ENCODE data around the gene FOXRED1. TPM values are rescaled to one million over a fixed set of nuclear protein-coding genes. Genes with fewer than 3 reads are reported as not detected.

FOXRED1 gene
- total and polyA plus RNA-seq, 2 of the 4 experiments (the other 2 are of a cell fraction), result 15.1 to 28.3 TPM

DNA sequence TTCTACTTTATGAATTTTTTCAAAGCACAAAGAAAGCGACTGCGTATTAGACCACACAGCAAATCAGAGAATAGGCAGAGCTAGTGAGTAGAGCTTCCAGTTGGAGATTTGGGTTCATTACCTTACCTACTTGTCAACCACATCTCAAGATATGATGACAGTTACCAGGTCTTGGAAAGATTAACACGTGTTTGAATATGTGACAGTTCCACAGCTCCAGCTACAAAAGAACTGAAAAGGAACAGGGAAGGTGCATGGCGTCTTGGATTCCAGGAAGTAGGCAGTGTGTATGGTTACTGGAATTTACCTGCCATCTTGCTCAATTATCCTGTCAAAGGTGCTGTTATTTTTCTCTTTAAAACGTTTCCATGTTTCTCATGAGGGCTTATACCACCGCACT is 19.3 kb downstream of the FOXRED1 start:
- Histone ChIP-seq H3K9ac (ENCODE audit: low read depth, low read length) (no peak overlapping the region), H2BK15ac (ENCODE audit: low read depth, low read length) (no peak overlapping the region), H2BK120ac (ENCODE audit: low read depth, low read length) (no peak overlapping the region), H3K27ac (ENCODE audit: insufficient read depth, low read length) (no peak overlapping the region), H3K56ac (ENCODE audit: extremely low read depth, insufficient read depth, low read length) (no peak overlapping the region), H3K4ac (ENCODE audit: low read depth, low read length) (no peak overlapping the region), H2AK5ac (ENCODE audit: low read depth, low read length) (no peak overlapping the region), H2AFZ (replicated peaks; ENCODE audit: low read length, poor library complexity) (no peak overlapping the region), H4K8ac (ENCODE audit: low read depth in 2 of 2, low read length in 2 of 2) (no peak overlapping the region), H3K9me1 (ENCODE audit: insufficient read depth, low read length) (0 out of 2 replicates have a peak, but pooled peaks cover 5% of the 10 kb centered on the region), H2BK5ac (ENCODE audit: low read depth, low read length, poor library complexity, severe bottlenecking) (no peak overlapping the region), H3K4me3 (ENCODE audit: insufficient read depth, low read depth, low read length) (no peak overlapping the region), H4K5ac (ENCODE audit: low read depth, low read length) (no peak overlapping the region), H3K4me2 (ENCODE audit: low read depth, low read length) (no peak overlapping the region), H3K36me3 (ENCODE audit: control insufficient read depth, insufficient read depth, low read length) (peaks cover 28% of the 10 kb centered on the region), H4K91ac (ENCODE audit: insufficient read depth, low read depth, low read length) (no peak overlapping the region), H2AK9ac (replicated peaks; ENCODE audit: low read depth, low read length, poor library complexity) (no peak overlapping the region), H3K9me3 (ENCODE audit: control insufficient read depth, insufficient read depth, low read length) (no peaks in the 10 kb centered on the region), H3K4me1 (ENCODE audit: control insufficient read depth, insufficient read depth, low read length) (no peaks in the 10 kb centered on the region), H2BK20ac (ENCODE audit: low read depth, low read length) (no peak overlapping the region), H3K79me1 (ENCODE audit: low read depth in 1 of 2, low read length in 2 of 2) (peaks cover 4 to 26% of the 10 kb centered on the region in 2 experiments), H3K27me3 (ENCODE audit: control insufficient read depth, insufficient read depth, low read length) (no peaks in the 10 kb centered on the region), H3K18ac (ENCODE audit: low read depth, low read length) (no peak overlapping the region), H3K23ac (ENCODE audit: low read depth, low read length) (no peak overlapping the region), H3K14ac (replicated peaks; ENCODE audit: low read depth, low read length) (no peak overlapping the region), H4K20me1 (ENCODE audit: insufficient read depth, low read length) (no peaks in the 10 kb centered on the region)
- ChIA-PET POLR2A (ENCODE audit: unreplicated experiment) (no interaction called here), CTCF (no interaction called here)
- dilution Hi-C loops (cut with HindIII; ENCODE audit: low sequenced_read_pairs, unreplicated experiment), result no loop called here
- no CpG with 5 or more reads among the region's 6 CpGs for WGBS, 2 experiments (ENCODE audit: extremely low coverage in 2 of 2, insufficient read length in 1 of 2)
- TF ChIP-seq FOS (IDR thresholded peaks at IDR 0.05; ENCODE audit: low read depth, low read length) (no peak), POLR2A (IDR thresholded peaks at IDR 0.05; ENCODE audit: low read depth, low read length) (no peak), CEBPB (IDR thresholded peaks at IDR 0.05; ENCODE audit: low read depth, low read length) (no peak), RCOR1 (IDR thresholded peaks at IDR 0.05; ENCODE audit: insufficient replicate concordance, low read length) (no peak), BHLHE40 (IDR thresholded peaks at IDR 0.05; ENCODE audit: low read depth, low read length) (no peak), MXI1 (IDR thresholded peaks at IDR 0.05; ENCODE audit: borderline replicate concordance, low read depth, low read length) (no peak), MAZ (IDR thresholded peaks at IDR 0.05; ENCODE audit: borderline replicate concordance, low read depth, low read length) (no peak), MAFK (IDR thresholded peaks at IDR 0.05; ENCODE audit: low read depth, low read length) (no peak), NFE2L2 (IDR thresholded peaks at IDR 0.05; ENCODE audit: low read depth, low read length) (no peak)
- TF ChIP-seq, protein P1, sequence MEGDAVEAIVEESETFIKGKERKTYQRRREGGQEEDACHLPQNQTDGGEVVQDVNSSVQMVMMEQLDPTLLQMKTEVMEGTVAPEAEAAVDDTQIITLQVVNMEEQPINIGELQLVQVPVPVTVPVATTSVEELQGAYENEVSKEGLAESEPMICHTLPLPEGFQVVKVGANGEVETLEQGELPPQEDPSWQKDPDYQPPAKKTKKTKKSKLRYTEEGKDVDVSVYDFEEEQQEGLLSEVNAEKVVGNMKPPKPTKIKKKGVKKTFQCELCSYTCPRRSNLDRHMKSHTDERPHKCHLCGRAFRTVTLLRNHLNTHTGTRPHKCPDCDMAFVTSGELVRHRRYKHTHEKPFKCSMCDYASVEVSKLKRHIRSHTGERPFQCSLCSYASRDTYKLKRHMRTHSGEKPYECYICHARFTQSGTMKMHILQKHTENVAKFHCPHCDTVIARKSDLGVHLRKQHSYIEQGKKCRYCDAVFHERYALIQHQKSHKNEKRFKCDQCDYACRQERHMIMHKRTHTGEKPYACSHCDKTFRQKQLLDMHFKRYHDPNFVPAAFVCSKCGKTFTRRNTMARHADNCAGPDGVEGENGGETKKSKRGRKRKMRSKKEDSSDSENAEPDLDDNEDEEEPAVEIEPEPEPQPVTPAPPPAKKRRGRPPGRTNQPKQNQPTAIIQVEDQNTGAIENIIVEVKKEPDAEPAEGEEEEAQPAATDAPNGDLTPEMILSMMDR (conservative IDR thresholded peaks at IDR 0.05; ENCODE audit: low read depth, low read length), result no peak
- intact Hi-C loops (cut with micrococcal nuclease), result no loop called here
- BruUV-seq (replicated peaks), result no TSS peak
- in situ Hi-C loops (cut with MboI; ENCODE audit: low sequenced_read_pairs), result no loop called here
- DNase-seq (no peak), ATAC-seq (ENCODE audit: low read depth) (no peak)

Data from IMR-90 (cell line).